Head of caudate nucleus (tissue), 42 donors: ENCODE measurements around the gene MTSS2.

Experiments
- DNase-seq, 42 donors: peaks; one replicate each; pipeline versions ENCODE4 v3.0.0 to v3.0.0-alpha.2; 2020 to 2021; ENCODE audit warnings: mixed read lengths in 7 of 42
- intact Hi-C: fragments of 100-400 bp; cut with DNase I; formaldehyde crosslinking; loops from one replicate; pipeline ENCODE4 v1.15.0; 2022

MTSS2 gene

GRCh38 chr16:70662991-70663523, 22.8 kb downstream of the MTSS2 start:
- intact Hi-C loops, result no loop called here
- DNase-seq, result peak in 5 of 42 donors; percentile 3 to 33 (median 12)

GRCh38 chr16:70661918-70662641, 23.8 kb downstream of the MTSS2 start:
- intact Hi-C loops, result no loop called here
- DNase-seq, result peak in 8 of 42 donors; percentile 10 to 45 (median 30)

GRCh38 chr16:70661534-70661917, 24.3 kb downstream of the MTSS2 start:
- peak in 7 of 42 donors; percentile 10 to 45 (median 23) for DNase-seq
- intact Hi-C loops, result no loop called here

- intact Hi-C loops, result no loop called here
These were observed 25.0 kb downstream of the MTSS2 start for GRCh38 chr16:70660672-70661350.

GRCh38 chr16:70659953-70660671, 25.7 kb downstream of the MTSS2 start:
- intact Hi-C loops, result loop anchor here (10.0 kb wide), 1 partner anchor 265 kb away; no protein-coding TSS in a partner anchor
- peak in 4 of 42 donors; percentile 9 to 29 (median 22) for DNase-seq

More at GRCh38 chr16:70660672-70661350, 25.0 kb downstream of the MTSS2 start:
- DNase-seq, result peak in 8 of 42 donors; percentile 6 to 42 (median 23)

GRCh38 chr16:70659546-70659945, 26.3 kb downstream of the MTSS2 start:
- intact Hi-C loops, result loop anchor here (10.0 kb wide), 1 partner anchor 265 kb away; no protein-coding TSS in a partner anchor
- peak in 3 of 42 donors; percentile 14 to 32 (median 25) for DNase-seq

GRCh38 chr16:70658921-70659320, 26.9 kb downstream of the MTSS2 start:
- DNase-seq, result peak in 2 of 42 donors; percentile 7 to 19
- intact Hi-C loops, result loop anchor here (10.0 kb wide), 1 partner anchor 264 kb away; no protein-coding TSS in a partner anchor

- peak in 3 of 42 donors; percentile 9 to 26 (median 18) for DNase-seq
- intact Hi-C loops, result loop anchor here (10.0 kb wide), 1 partner anchor 263 kb away; no protein-coding TSS in a partner anchor
These were observed 27.9 kb downstream of the MTSS2 start for GRCh38 chr16:70657956-70658355.

- peak in 2 of 42 donors; percentile 28 to 34 for DNase-seq
- intact Hi-C loops, result loop anchor here (10.0 kb wide), 1 partner anchor 262 kb away; no protein-coding TSS in a partner anchor
These were observed 29.1 kb downstream of the MTSS2 start for GRCh38 chr16:70656712-70657263.

GRCh38 chr16:70656065-70656711, 29.7 kb downstream of the MTSS2 start:
- intact Hi-C loops, result loop anchor here (10.0 kb wide), 1 partner anchor 261 kb away; no protein-coding TSS in a partner anchor
- DNase-seq, result peak in 1 of 42 donors; percentile 13

- intact Hi-C loops, result loop anchor here (5.0 to 10.0 kb wide), 3 partner anchors 132 to 287 kb away; partner anchors contain the start of genes COG4 and SF3B3
- DNase-seq, result peak in 41 of 42 donors; percentile 62 to 92 (median 82)
These were observed 31.8 kb downstream of the MTSS2 start for GRCh38 chr16:70653809-70654771.

- intact Hi-C loops, result loop anchor here (5.0 to 10.0 kb wide), 3 partner anchors 131 to 286 kb away; partner anchors contain the start of genes COG4 and SF3B3
These were observed 32.4 kb downstream of the MTSS2 start for GRCh38 chr16:70653406-70653805.

GRCh38 chr16:70652322-70652721, 33.5 kb downstream of the MTSS2 start:
- intact Hi-C loops, result loop anchor here (5.0 to 10.0 kb wide), 3 partner anchors 130 to 285 kb away; partner anchors contain the start of genes COG4 and SF3B3
- no peak for DNase-seq

More at GRCh38 chr16:70653406-70653805, 32.4 kb downstream of the MTSS2 start:
- peak in 2 of 42 donors; percentile 23 to 32 for DNase-seq

- peak in 7 of 42 donors; percentile 32 to 61 (median 50) for DNase-seq
- intact Hi-C loops, result loop anchor here (5.0 to 10.0 kb wide), 3 partner anchors 129 to 284 kb away; partner anchors contain the start of genes COG4 and SF3B3
These were observed 34.3 kb downstream of the MTSS2 start for GRCh38 chr16:70651524-70651923.

GRCh38 chr16:70650216-70650615, 35.6 kb downstream of the MTSS2 start:
- intact Hi-C loops, result loop anchor here (5.0 to 10.0 kb wide), 3 partner anchors 128 to 283 kb away; partner anchors contain the start of genes COG4 and SF3B3
- DNase-seq, result peak in 2 of 42 donors; percentile 15 to 22

- DNase-seq, result no peak
- intact Hi-C loops, result no loop called here
These were observed 36.6 kb downstream of the MTSS2 start for GRCh38 chr16:70649300-70649699.
